ENCODE data around the gene PDE8A.

- TF ChIP-seq, protein P1, sequence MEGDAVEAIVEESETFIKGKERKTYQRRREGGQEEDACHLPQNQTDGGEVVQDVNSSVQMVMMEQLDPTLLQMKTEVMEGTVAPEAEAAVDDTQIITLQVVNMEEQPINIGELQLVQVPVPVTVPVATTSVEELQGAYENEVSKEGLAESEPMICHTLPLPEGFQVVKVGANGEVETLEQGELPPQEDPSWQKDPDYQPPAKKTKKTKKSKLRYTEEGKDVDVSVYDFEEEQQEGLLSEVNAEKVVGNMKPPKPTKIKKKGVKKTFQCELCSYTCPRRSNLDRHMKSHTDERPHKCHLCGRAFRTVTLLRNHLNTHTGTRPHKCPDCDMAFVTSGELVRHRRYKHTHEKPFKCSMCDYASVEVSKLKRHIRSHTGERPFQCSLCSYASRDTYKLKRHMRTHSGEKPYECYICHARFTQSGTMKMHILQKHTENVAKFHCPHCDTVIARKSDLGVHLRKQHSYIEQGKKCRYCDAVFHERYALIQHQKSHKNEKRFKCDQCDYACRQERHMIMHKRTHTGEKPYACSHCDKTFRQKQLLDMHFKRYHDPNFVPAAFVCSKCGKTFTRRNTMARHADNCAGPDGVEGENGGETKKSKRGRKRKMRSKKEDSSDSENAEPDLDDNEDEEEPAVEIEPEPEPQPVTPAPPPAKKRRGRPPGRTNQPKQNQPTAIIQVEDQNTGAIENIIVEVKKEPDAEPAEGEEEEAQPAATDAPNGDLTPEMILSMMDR (IDR thresholded peaks at IDR 0.05) = no peak
- TF ChIP-seq POLR2AphosphoS5 (IDR thresholded peaks at IDR 0.05; ENCODE audit: low read depth, low read length) = no peak
Observed at GRCh38 chr15:84942456-84942855, 39.2 kb upstream of the PDE8A start.
